HG02885 (cell line): Measurements from ENCODE around the gene TLX1.

ENCODE experiments used
- ATAC-seq: cut with Tn5 transposase; IDR thresholded peaks from one replicate; pipeline ENCODE4 v1.9.1; 2021; ENCODE audit warnings: mild to moderate bottlenecking; ENCODE audit not compliant: unreplicated experiment, poor library complexity

TLX1 gene

DNA sequence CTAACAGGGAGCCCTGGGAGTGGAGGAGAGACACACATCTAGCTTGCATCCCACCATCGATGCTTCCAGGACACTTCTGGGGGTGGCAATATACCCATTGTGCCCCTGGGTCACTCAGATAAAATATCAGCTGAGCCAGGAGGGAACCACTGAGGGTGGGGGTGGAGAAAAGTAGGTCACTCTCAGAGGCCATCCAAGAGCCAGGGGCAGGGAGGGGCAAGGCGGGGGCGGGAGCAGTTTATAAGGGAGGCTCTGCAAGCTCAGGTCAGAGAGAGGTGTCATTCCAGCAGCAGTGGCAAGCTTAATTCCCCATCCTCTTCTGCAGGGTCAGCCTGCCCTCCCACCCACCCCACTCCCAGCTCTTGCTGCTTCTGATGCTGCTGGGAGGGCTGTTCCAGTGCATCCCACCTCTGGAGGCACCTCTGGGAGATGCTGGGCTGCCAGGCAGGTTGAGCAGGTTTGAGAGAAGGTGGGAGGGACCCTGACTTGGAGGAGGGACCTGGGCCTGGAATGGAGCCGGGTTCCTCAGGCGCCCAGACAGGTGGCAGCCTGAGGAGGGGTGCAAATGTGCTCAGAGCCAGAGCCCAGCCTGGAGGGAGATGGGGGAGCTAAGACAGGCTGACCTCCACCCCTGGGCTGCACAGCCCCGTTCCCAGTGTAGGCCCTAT lies 20.1 kb upstream of the TLX1 start:
- ATAC-seq = no peak

DNA sequence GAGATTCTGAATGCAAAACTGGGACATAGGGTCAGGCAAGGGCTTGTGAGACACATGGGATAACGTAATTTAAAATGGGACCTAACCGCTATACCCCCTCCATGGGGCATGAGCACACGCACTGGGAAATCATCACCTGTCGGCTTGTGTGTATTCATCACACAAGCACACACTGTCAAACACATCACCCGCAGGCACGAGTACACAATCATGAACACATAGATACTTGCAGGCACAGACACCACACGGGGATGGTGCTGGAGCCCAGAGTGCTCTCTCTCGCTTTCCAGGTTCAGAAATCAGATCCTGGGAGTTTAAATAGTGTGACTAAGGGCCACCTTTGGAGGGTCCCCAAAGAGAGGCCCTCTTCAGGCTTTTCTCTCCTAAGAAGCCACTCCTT lies 19.6 kb upstream of the TLX1 start:
- ATAC-seq = no peak

DNA sequence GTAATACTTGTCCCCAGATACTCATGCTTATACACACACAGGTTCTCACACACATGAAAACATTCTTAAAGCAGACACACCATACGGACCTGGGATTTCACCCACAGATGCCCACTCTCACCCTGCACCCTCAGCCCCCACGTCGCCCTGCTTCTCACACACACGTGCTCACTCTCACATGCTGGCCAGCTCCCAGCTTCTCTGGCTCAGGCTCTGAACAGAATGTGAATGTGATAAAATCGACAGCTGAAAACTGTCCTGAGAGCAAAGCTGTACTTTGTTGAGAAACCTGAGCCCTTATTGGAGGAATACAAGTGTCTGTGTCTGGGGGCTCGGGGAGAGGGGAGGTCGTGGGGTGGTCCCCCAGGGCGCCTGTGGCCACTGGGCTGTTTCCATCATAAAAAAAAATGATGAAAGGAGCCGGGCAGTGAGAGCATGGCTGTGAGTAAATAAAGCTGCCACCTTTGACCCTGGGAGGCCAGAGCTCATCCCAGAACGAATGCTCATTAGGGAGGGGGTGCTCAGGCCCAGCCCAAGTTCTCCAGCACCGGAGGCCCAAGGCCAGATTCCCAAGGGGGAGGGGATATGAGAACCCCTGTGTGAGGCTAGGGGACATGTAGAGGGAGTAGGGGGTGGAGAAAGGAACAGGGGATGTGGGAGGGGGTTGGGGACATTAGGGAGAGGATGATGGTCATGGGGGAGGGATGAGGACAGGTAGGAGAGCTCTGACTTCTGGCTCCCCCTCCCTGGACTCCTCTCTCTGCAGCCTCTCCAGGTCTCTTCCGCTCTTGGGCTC lies 18.1 kb upstream of the TLX1 start:
- ATAC-seq = no peak

DNA sequence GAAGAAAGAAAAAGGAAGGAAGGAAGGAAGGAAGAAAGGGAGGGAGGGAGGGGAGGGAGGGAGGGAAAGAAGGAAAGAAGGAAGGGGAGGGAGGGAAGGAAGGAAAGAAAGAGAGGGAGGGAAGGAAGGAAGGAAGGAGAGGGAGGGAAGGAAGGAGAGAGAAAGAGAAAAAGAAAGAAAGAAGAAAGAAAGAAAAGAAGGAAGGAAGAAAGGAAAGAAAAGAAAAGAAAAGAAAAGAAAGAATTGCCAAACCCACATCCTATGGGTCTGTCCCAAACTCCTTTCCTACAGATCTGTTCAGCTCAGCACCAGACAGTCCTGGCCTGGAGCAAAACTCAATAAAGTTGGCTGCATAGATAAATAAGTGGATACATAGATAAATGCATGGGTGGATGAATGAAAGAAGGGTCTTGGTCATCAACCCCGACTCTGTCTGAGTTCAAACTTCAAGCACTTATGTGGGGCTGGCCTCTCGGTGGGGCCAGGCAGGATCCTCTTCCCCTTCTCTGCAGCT lies 17.2 kb upstream of the TLX1 start:
- ATAC-seq = no peak

DNA sequence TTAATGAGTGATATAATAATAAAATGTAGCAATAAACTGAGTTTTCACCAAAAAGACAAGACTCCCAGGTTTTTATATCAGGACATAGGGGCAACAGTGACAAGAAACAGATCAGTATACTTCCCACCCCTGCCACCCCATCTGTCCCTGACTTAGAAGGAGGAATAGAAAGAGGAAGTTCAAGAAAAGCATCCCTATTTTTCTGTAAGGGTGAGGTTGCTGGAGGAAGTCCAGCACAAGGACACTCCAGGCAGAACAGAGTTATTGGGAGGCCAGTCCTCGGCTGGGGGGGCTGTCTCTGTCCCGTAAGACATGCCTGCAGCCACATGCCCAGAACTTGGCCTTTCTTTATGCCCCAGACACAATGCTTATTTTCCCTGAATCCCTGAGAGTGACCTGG lies 16.5 kb upstream of the TLX1 start:
- no peak for ATAC-seq

DNA sequence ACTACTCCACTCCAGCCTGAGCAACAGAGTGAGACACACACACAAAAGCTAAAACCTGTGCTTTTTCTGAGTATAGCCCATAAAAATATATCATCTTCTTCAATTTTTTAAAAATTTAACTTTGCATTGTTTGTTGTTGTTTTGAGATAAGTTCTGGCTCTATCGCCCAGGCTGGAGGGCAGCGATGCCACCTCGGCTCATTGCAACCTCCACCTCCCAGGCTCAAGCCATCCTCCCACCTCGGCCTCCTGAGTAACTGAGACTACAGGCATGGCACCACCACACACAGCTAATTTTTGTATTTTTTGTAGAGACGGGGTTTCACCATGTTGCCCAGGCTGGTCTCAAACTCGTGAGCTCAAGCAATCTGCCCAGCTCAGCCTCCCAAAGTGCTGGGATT lies 14.3 kb upstream of the TLX1 start:
- no peak for ATAC-seq

DNA sequence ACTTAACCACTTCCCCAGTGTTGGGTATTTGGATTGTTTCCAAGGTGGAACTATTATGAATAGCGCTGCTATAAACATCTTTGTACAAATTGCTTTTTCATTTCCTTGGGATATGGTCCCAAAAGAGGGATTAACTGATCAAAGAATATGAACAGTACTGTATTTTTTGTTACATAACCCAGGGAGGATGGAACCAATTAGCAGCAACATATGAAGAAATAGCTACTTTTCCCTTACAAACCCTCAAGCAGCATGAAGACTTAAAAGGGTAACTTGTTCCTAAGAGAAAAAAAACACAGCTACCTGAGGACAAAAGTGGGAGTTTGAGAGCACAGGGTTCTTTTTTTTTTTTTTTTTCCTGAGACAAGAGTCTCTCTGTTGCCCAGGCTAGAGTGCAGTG lies 13.1 kb upstream of the TLX1 start:
- no peak for ATAC-seq

DNA sequence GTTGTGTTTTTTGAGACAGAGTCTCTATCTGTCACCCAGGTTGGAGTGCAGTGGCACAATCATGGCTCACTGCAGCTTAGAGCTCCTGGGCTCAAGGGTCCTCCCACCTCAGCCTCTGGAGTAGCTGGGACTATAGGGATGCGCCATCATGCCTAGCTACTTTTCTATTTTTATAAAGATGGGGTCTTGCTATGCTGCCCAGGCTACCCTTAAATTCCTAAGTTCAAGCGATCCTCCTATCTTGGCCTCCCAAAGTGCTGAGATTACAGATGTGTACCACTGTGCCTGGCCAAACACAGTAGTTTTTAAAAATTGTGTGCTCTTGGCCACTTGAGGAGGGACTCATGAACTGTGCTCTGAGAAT lies 10.6 kb upstream of the TLX1 start:
- no peak for ATAC-seq

DNA sequence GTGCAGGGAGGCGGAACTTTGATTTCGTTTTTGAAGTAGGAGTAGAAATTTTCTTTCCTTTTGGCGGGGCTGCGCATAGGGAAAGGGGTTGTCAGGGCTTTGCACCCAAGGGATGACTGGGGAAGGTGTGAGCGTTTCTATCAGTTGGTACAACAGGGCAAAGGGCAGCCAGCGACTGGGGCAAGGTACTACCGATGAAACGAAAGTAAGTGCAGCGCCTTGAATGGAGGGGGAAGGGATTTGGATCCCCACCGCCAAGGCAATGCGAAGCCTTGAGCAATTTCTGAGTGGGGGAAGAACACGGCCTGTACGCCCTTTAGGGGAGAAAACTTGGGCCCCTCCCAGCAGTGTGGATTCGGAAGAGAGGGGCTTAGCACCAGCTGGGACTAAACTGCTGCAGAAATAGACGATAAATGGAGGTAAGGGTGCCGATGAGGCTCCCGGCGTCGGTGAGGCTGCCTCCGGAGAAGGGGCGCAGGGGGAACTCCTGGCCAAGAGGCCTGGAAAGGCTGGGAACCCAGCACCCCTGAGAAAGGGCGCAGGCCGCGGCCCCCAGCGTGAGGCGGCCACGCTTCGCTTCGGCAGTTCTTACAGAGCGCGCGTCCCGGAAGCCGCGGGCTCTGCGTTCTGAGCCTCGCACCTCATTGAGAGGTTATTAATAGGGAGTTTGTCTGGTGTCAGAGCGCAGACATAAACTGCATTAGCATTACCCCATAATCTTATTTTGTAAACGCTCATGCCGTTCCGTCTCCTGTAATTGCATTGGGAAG lies 10.0 kb upstream of the TLX1 start:
- ATAC-seq = peak; percentile 52

DNA sequence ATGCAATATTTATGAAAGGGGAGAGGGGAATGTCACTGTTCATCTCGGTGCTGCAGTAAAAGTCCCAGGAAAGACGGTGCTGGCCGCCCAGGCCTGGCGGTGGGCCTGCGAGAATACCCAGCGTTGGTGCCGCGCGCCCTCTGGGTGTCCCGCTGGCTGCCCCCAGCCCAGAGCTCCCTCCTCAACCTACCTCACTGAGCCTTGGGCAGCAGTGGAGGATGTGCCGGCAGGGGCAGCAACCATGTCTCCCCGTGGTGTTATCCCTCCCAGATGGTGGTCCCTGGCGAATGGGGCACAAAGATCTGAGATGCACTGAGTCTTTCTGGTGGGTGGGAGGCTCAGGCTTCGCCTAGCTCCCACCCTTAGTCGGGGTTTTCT lies 9.5 kb upstream of the TLX1 start:
- no peak for ATAC-seq

DNA sequence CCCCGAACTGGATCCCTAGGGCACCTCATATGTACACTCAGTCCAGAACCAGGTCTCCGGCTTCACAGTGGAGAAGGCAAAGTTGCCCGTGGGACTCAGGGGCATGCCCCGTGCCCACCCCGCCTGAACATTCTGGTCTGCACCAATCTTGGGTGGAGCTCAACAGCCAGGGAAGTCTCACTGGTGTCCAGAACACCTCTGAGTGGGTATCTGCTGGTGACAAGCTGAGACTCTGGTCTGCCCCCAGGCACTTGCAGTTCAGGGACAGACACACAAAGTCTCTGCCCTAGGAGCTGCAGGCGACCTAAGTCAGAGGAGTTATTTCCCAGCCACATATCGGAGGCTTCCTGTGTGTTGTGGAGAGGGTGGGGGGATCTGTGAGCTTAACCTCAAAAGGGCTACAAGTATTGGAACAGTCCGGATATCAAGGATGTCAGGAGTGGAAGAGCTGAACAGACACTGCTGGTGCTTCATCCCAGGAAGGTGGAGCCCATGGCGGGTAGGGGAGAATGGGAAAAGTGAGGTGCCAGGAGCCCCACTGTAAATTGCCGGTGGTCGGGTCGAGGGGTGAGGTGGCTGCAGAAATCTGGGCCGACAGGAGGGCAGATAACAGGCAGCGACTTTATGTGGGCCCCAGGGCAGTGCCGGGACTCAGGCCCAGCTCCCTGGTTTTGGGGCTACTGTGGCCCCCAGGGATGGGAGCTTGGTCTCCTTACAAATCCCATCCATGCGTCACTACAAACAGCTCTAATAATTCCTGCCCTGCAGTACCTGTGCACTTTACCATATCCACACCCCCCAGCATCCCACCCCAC lies 8.6 kb upstream of the TLX1 start:
- ATAC-seq = no peak

DNA sequence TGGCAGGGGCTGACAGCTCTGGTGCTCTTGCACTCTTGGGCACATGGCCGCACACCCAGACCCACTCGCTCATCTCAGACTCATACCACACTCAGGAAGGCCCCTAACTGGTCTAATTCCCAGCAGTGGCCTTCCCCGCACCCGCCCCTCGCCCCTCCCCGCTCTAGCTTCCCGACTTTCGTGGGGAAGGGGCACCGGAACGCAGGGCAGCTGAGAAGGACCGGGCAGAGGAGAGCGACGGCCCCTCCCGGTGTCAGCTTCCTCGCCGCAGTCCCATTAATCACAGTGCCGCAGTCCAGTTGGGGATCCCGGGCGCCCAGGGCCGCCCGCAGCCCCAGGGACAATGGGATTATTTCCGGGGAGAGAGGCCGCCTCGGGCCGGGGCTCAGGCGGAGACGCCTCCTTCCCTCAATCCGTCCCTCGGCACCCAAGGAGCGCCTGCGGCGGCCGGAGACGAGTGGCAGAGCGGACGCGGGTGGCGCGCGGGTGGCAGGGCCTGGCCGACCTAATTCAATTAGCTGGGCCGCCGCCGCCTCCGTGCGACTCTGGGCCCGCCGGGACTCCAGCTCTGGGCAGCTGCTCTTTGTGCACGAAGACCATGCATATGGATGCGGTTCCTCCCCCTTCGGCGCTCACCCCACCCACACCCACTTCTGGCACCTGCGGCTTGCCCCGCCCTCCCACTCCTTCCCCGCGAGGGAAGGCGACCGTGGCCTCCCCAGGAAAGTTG lies 7.8 kb upstream of the TLX1 start:
- ATAC-seq = no peak

DNA sequence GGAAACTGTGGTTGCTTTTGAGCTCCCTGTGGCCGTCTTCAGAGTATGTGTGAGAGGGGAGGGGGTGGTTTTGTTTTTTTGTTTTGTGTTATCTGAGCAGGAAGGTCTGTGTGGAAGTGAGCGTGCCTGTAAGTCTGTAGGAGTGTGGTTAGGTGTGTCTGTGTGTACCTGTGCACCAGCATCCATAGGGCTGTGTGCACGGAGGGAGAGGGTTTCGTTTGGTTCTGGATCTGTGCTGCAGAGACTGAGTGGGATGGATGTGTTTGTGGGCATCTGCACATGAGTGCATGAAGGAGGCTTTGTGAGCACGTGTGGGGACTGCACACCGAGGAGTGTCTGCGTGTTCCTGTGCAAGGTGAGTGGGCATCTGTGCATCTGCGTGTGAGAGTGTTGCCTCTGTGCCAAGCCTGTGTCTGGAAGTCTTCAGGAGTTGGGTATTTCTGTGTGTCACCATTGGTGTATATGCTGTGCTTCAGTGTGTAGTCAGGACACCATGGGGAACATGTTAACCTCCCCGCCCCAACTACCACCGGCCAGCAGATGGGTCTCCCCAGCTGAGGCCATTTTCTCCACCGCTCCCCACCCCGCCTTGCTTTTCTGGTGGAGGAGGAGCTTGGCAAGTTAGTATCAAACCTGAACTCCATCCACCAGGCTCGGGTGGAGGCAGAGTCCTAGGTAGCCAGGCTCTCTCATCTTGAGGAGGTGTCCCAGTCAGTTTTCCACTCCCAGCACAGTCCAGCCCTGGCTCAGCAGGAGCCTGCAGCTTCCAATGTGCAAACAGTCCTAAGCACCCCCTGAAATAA lies 7.1 kb upstream of the TLX1 start:
- ATAC-seq = no peak

DNA sequence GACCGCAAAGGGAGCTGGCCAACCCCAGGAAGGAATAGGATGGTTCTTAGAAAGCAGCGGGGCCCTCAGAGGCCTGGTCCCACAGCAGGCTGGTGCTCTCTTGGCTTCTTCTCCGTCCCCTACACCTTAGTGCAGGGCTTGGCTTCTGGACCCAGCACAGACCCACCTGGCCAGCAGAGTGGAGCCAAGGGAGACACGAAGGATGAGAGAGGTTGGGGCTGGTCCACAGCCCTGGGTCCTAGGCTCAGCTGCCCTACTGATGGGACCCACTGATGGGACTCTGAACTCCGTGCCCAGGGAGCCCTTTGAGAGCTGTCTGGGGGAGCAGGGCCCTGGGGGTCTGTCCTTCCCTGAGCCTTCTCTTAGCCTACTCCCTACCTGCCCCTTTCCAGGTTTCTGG lies 6.2 kb upstream of the TLX1 start:
- ATAC-seq = no peak

DNA sequence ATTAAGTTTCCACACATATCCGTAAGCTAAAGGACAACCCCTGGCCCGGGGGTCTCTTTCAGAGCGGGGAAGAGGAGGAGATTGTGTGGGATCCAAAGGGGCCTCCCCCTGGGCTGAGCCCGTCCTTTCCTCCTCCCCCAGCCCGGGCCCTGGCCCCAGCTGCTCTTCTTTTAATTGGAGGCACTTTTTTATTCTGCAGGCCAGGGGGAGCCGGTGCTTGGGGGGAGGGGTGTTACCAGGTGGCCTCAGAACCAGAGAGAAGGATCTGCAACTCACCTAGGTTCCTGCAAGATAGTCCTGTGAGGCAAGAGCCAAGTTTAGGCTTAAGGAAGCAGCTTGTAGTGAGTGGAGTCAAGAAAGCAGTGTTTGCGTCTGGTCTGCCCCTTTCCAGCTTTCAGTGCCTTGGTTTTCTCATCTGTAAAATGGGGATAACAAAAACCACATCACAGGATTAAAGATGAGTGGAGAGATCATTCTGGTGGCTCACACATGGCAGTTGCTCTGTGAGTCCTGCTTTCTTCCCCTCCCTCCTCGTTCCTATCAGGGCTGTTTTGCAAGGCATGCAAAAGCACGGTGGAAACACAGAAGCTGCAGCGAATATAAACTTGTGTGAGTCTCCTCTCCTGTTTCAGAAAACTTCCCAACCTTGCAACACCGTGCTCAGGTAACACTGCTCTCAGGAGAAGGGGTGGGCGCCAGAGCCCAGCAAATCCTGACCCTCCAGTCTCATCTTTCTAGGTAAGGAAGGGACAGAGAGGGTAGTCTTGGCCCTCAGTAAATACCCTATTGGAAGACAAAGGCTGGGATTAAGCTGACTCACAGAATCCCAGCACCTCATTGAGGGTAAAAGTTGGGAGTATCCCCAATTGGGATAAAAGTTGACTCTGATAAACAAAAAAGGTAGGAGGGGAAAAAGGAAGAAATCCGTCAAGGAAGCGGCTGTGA lies 4.1 kb upstream of the TLX1 start:
- no peak for ATAC-seq

DNA sequence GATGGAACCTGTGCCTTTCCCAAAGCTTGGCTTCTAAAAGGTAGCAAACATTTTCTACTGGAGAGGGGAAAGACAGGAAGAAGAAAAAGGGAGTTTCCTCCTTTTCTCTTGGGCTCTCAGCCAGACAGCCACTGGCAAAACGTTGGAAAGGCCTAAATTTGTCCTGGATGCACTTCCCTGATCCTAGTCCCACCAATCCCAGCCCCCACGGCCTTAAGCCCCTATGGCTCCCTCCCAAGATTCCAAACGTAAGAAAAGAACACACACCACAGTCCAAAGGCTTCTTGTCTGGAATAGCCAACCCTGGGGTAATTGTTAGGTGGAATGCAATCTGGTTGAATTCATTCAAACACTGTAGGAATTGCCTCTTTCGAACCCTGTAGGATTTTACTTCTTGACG lies 959 bp upstream of the TLX1 start:
- no peak for ATAC-seq

DNA sequence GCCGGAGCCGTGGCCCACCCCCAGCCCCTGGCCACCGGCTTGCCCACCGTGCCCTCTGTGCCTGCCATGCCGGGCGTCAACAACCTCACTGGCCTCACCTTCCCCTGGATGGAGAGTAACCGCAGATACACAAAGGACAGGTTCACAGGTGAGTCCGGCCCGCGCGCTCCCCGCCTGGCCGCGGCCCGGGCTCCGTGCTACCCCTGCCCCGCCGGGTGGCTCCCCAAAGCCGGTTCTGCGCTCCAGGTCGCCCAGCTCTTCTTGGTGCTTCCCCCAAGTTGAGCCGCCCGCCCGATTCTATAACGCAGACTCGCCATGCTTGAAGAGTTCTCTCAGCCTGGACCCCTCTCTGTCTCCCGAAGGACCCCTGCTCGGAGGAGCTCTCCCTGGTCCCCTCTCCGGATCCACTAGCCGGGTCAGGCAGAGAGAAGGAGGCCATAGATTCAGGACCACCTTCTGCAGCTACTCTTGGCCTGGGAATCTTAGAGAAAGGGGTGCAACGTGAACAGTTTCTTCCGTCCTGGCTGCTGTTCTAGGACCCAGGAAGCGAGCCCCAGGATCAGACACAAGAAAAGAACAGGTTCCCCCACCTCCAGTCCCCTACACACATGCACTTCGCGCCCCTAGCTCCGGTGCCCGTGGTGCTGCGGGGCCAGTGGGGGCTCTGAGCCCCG lies 999 bp downstream of the TLX1 start:
- ATAC-seq = no peak
